HepG2 (cell line): ENCODE results near the gene SLC7A6OS. TPM values are rescaled to one million over a fixed set of nuclear protein-coding genes. Genes with fewer than 3 reads are reported as not detected.
A peak's percentile ranks its signal among the peaks of the same experiment; 100 is the strongest.

ENCODE experiments used
- ATF7-NPFF ChIP-seq: sonication (generic); formaldehyde crosslinking; IDR thresholded peaks from 2 replicates; pipeline ENCODE4 v1.8.1; 2023; ENCODE audit warnings: mild to moderate bottlenecking, low read depth, missing genetic modification reagents, moderate library complexity
- FIP1L1 ChIP-seq: fragments of 200-400 bp; formaldehyde crosslinking; IDR thresholded peaks from 2 replicates; pipeline ENCODE4 v1.6.1; 2018; ENCODE audit warnings: low read depth, mild to moderate bottlenecking, low read length, moderate library complexity, borderline replicate concordance; ENCODE audit not compliant: insufficient read depth
- FOXK1 ChIP-seq: sonication (generic); formaldehyde crosslinking; IDR thresholded peaks from 2 replicates; pipeline ENCODE4 v1.4.0; 2020; ENCODE audit warnings: low read depth, missing genetic modification reagents, borderline replicate concordance
- GATA4 ChIP-seq: sonication (generic); IDR thresholded peaks from 2 replicates; pipeline ENCODE4 v1.6.1; 2016; ENCODE audit warnings: antibody characterized with exemption, low read depth, borderline replicate concordance
- HDAC1 ChIP-seq: sonication (generic); formaldehyde crosslinking; IDR thresholded peaks from 2 replicates; pipeline ENCODE4 v1.5.1; 2020; ENCODE audit warnings: mild to moderate bottlenecking, missing genetic modification reagents
- KDM2A ChIP-seq: sonication (generic); formaldehyde crosslinking; IDR thresholded peaks from 2 replicates; pipeline ENCODE4 v1.4.0; 2020; ENCODE audit warnings: low read depth, missing genetic modification reagents, borderline replicate concordance
- KDM6A ChIP-seq: IDR thresholded peaks from 2 replicates; pipeline ENCODE4 v1.6.1; 2016; ENCODE audit warnings: low read depth
- MLLT10 ChIP-seq: sonication (generic); formaldehyde crosslinking; IDR thresholded peaks from 2 replicates; pipeline ENCODE4 v1.4.0; 2020; ENCODE audit warnings: missing genetic modification reagents
- ONECUT2 ChIP-seq: sonication (generic); formaldehyde crosslinking; IDR thresholded peaks from 2 replicates; pipeline ENCODE4 v1.4.0; 2020; ENCODE audit warnings: missing genetic modification reagents
- POGZ ChIP-seq: sonication (generic); formaldehyde crosslinking; IDR thresholded peaks from 2 replicates; pipeline ENCODE4 v1.4.0; 2020; ENCODE audit warnings: mild to moderate bottlenecking, missing genetic modification reagents
- SALL2 ChIP-seq: sonication (generic); formaldehyde crosslinking; IDR thresholded peaks from 2 replicates; pipeline ENCODE4 v1.8.1; 2023; ENCODE audit warnings: mild to moderate bottlenecking, missing genetic modification reagents, inconsistent platforms
- SP1 ChIP-seq, 2 experiments: fragments of 450-650 bp in 1 of 2; sonication (generic) in 1 of 2; formaldehyde crosslinking in 1 of 2; IDR thresholded peaks; 2 replicates each; pipeline versions ENCODE4 v1.4.0 to v1.6.1; 2016 to 2020; ENCODE audit warnings: missing genetic modification reagents in 1 of 2
- TP53 ChIP-seq: sonication (generic); formaldehyde crosslinking; conservative IDR thresholded peaks from 2 replicates; pipeline ENCODE4 v1.4.0; 2020; ENCODE audit warnings: missing genetic modification reagents
- TSC22D2 ChIP-seq: sonication (generic); formaldehyde crosslinking; IDR thresholded peaks from 2 replicates; pipeline ENCODE4 v1.5.1; 2020; ENCODE audit warnings: missing genetic modification reagents, mild to moderate bottlenecking, borderline replicate concordance
- ZNF17 ChIP-seq: sonication (generic); formaldehyde crosslinking; IDR thresholded peaks from 2 replicates; pipeline ENCODE4 v1.5.0; 2020; ENCODE audit warnings: mild to moderate bottlenecking, missing genetic modification reagents
- ZNF3 ChIP-seq: IDR thresholded peaks from 2 replicates; pipeline ENCODE4 v1.7.0; 2017; ENCODE audit warnings: inconsistent platforms
- ZNF484 ChIP-seq: sonication (generic); formaldehyde crosslinking; IDR thresholded peaks from 2 replicates; pipeline ENCODE4 v1.5.1; 2020; ENCODE audit warnings: mild to moderate bottlenecking, low read depth, missing genetic modification reagents, borderline replicate concordance
- ZNF773 ChIP-seq: sonication (generic); formaldehyde crosslinking; IDR thresholded peaks from 2 replicates; pipeline ENCODE4 v1.4.0; 2020; ENCODE audit warnings: missing genetic modification reagents, borderline replicate concordance
- polyA plus RNA-seq, 8 experiments: library from polyadenylated mRNA; depleted of rRNA in 3 of 8; stranded (reverse) in 7 of 8; unstranded in 1 of 8; fragments of >200 nt; fragmentation: Illumina TruSeq in 4 of 8; extraction: Trizol in 4 of 8; gene quantifications; 2 replicates each; pipeline versions ENCODE4 v1.2.1 to v1.2.3, GENCODE V29; 2011 to 2016; ENCODE audit warnings: low read depth in 4 of 8, missing spikeins in 1 of 8, mixed read lengths in 1 of 8; ENCODE audit not compliant: insufficient read depth in 1 of 8
- total RNA-seq, 5 experiments: library from RNA; depleted of rRNA; stranded (reverse); fragments of >200 nt; fragmentation: Illumina TruSeq; extraction: Trizol; gene quantifications; 2 replicates each; pipeline ENCODE4 v1.2.3, GENCODE V29; 2016; ENCODE audit warnings: low read depth in 1 of 5
- TF ChIP-seq, protein P1 (sequence below): sonication (generic); formaldehyde crosslinking; IDR thresholded peaks from 2 replicates; pipeline ENCODE4 v1.5.0; 2020; ENCODE audit warnings: missing genetic modification reagents
- TF ChIP-seq, protein P2 (sequence below): sonication (generic); formaldehyde crosslinking; IDR thresholded peaks from 2 replicates; pipeline ENCODE4 v1.9.0; 2021; ENCODE audit warnings: mild to moderate bottlenecking, missing genetic modification reagents
- TF ChIP-seq, protein P3 (sequence below): sonication (generic); formaldehyde crosslinking; IDR thresholded peaks from 2 replicates; pipeline ENCODE4 v1.4.0; 2020; ENCODE audit warnings: mild to moderate bottlenecking, missing genetic modification reagents, borderline replicate concordance

SLC7A6OS gene
- total and polyA plus RNA-seq, 2 of the 13 experiments (the other 11 are each of a cell fraction or from before 2014, with no cell fraction given), result 11.2 to 21.5 TPM

DNA sequence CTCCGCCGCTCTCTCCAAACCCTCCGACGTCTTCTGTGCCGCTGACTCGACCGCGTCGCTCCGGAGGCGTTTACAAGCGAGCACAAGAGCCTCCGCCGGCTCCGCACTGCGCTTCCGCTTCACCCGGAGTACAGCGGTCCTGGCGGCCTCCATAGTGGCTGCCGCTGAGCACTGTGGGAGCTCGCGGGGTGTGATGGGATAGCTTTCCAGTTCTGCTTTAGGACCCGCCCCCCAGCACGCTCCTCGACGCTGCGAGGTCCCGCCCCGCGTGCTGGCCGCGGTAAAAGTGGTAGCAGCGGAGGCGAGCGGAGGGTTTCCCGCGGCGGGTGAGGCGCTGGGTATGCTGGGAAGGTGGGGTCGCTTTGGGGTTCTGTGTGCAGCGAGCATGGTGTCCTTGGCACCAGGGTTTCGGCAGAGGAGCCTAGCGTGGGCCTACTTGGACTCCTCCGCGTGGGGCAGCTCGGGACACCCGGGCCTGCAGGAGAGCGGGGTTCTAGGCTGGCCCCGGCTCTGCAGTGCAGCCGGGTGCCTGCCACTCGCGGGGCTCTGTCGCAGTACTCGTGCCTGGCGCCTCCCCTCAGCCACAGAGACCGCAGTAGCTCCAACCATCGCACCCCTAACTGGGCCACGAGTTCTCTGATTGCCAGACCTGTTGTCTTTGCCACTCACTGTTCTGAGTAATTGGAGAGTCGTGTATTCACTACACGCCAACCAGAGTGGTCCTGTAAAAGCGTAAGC is at the start of gene SLC7A6OS, which contains the start of gene PRMT7 (continued):
- TF ChIP-seq TP53 (CRISPR knock-in tag) (peak; percentile 94; the same call in 1 of the 2 replicates), FOXK1 (CRISPR knock-in tag) (peak; percentile 88; the same call in 1 of the 2 replicates), KDM2A (CRISPR knock-in tag) (peak; percentile 98), KDM6A (CRISPR knock-in tag) (peak; percentile 58; the same call in 1 of the 2 replicates), TSC22D2 (CRISPR knock-in tag) (peak; percentile 99), SALL2 (peak; percentile 99), FIP1L1 (no peak), HDAC1 (CRISPR knock-in tag) (peak; percentile 98), GATA4 (peak; percentile 85), MLLT10 (CRISPR knock-in tag) (peak; percentile 81; the same call in 1 of the 2 replicates), ZNF773 (CRISPR knock-in tag) (peak; percentile 99), ZNF484 (CRISPR knock-in tag) (peak; percentile 92; the same call in 1 of the 2 replicates), ZNF17 (CRISPR knock-in tag) (no peak), SP1 (IDR thresholded peaks at IDR 0.05) (no peak), SP1 (CRISPR knock-in tag; IDR thresholded peaks at IDR 0.05) (peak; percentile 96), ATF7-NPFF (CRISPR knock-in tag) (peak; percentile 100), POGZ (peak; percentile 94), ONECUT2 (peak; percentile 79), ZNF3 (CRISPR knock-in tag) (peak; percentile 63; the same call in 1 of the 2 replicates)
- TF ChIP-seq, protein P1, sequence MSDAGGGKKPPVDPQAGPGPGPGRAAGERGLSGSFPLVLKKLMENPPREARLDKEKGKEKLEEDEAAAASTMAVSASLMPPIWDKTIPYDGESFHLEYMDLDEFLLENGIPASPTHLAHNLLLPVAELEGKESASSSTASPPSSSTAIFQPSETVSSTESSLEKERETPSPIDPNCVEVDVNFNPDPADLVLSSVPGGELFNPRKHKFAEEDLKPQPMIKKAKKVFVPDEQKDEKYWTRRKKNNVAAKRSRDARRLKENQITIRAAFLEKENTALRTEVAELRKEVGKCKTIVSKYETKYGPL (CRISPR knock-in tag), result peak; percentile 98
- TF ChIP-seq, protein P2, sequence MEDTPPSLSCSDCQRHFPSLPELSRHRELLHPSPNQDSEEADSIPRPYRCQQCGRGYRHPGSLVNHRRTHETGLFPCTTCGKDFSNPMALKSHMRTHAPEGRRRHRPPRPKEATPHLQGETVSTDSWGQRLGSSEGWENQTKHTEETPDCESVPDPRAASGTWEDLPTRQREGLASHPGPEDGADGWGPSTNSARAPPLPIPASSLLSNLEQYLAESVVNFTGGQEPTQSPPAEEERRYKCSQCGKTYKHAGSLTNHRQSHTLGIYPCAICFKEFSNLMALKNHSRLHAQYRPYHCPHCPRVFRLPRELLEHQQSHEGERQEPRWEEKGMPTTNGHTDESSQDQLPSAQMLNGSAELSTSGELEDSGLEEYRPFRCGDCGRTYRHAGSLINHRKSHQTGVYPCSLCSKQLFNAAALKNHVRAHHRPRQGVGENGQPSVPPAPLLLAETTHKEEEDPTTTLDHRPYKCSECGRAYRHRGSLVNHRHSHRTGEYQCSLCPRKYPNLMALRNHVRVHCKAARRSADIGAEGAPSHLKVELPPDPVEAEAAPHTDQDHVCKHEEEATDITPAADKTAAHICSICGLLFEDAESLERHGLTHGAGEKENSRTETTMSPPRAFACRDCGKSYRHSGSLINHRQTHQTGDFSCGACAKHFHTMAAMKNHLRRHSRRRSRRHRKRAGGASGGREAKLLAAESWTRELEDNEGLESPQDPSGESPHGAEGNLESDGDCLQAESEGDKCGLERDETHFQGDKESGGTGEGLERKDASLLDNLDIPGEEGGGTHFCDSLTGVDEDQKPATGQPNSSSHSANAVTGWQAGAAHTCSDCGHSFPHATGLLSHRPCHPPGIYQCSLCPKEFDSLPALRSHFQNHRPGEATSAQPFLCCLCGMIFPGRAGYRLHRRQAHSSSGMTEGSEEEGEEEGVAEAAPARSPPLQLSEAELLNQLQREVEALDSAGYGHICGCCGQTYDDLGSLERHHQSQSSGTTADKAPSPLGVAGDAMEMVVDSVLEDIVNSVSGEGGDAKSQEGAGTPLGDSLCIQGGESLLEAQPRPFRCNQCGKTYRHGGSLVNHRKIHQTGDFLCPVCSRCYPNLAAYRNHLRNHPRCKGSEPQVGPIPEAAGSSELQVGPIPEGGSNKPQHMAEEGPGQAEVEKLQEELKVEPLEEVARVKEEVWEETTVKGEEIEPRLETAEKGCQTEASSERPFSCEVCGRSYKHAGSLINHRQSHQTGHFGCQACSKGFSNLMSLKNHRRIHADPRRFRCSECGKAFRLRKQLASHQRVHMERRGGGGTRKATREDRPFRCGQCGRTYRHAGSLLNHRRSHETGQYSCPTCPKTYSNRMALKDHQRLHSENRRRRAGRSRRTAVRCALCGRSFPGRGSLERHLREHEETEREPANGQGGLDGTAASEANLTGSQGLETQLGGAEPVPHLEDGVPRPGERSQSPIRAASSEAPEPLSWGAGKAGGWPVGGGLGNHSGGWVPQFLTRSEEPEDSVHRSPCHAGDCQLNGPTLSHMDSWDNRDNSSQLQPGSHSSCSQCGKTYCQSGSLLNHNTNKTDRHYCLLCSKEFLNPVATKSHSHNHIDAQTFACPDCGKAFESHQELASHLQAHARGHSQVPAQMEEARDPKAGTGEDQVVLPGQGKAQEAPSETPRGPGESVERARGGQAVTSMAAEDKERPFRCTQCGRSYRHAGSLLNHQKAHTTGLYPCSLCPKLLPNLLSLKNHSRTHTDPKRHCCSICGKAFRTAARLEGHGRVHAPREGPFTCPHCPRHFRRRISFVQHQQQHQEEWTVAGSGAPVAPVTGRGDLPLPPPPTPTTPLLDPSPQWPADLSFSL, result peak; percentile 62; the same call in 1 of the 2 replicates
- TF ChIP-seq, protein P3, sequence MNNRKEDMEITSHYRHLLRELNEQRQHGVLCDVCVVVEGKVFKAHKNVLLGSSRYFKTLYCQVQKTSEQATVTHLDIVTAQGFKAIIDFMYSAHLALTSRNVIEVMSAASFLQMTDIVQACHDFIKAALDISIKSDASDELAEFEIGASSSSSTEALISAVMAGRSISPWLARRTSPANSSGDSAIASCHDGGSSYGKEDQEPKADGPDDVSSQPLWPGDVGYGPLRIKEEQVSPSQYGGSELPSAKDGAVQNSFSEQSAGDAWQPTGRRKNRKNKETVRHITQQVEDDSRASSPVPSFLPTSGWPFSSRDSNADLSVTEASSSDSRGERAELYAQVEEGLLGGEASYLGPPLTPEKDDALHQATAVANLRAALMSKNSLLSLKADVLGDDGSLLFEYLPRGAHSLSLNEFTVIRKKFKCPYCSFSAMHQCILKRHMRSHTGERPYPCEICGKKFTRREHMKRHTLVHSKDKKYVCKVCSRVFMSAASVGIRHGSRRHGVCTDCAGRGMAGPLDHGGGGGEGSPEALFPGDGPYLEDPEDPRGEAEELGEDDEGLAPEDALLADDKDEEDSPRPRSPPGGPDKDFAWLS (CRISPR knock-in tag), result peak; percentile 96
